ENCODE measurements around the gene MAP2. TPM values are rescaled to one million over a fixed set of nuclear protein-coding genes. Genes with fewer than 3 reads are reported as not detected.

The MAP2 gene
- total RNA-seq, 1 donor from 2014 or later: 8.2 TPM

- DNase-seq (ENCODE audit: low read depth): no peak
- no peak for TF ChIP-seq CTCF (IDR thresholded peaks at IDR 0.05; ENCODE audit: insufficient read depth, low read length, severe bottlenecking)
- Histone ChIP-seq H3K4me3 (ENCODE audit: low read depth, low read length) (no peak overlapping the region), H3K27me3 (ENCODE audit: control insufficient read depth, insufficient read depth, low read length) (no peaks in the 10 kb centered on the region), H3K36me3 (ENCODE audit: control insufficient read depth, insufficient read depth, low read length) (no peaks in the 10 kb centered on the region)
- FAIRE-seq: no peak
Measured at GRCh38 chr2:209694748-209695147, 270.9 kb downstream of the MAP2 start.

DNA sequence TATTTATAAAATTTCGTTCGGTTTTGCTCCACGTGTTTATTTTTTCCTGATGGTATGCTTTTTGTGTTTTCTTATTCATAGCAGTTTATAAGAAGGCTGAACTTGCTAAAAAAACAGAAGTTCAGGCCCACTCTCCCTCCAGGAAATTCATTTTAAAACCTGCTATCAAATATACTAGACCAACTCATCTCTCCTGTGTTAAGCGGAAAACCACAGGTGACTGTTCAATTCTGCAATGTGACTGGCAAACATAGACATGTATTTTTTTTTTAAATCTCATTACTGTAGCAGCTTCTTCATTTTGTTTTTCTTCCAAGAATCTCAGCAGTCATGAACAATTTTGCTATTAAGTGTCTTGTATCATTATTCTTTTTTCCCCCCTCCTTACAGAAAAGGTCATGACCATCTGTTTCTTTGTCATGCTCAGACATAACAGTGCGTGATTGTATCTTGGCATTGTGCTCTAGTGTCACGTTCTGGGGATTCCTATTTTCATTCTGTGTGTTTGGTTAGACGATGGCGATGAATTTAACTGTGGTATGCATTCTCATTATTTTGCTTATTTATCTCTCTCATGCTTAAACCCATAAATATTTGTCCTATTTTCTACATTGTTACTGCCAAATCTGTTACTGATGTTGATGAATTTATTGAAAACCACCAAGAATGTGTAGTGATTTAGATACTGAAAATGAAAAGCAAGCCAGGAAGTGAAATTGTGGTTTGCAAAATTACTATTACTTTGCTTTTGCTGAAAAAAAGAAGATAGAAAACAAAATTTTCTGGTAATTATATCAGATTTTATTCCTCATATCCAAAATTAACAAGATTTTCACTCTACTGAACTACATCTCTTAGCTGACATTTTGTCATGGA lies 273.2 kb downstream of the MAP2 start:
- no peak for TF ChIP-seq CTCF (IDR thresholded peaks at IDR 0.05; ENCODE audit: insufficient read depth, low read length, severe bottlenecking)
- no peak for FAIRE-seq
- DNase-seq (ENCODE audit: low read depth): no peak
- H3K27me3 ChIP-seq (ENCODE audit: control insufficient read depth, insufficient read depth, low read length): no peaks in the 10 kb centered on the region
- no peaks in the 10 kb centered on the region for H3K36me3 ChIP-seq (ENCODE audit: control insufficient read depth, insufficient read depth, low read length)
- no peak overlapping the region for H3K4me3 ChIP-seq (ENCODE audit: low read depth, low read length)

DNA sequence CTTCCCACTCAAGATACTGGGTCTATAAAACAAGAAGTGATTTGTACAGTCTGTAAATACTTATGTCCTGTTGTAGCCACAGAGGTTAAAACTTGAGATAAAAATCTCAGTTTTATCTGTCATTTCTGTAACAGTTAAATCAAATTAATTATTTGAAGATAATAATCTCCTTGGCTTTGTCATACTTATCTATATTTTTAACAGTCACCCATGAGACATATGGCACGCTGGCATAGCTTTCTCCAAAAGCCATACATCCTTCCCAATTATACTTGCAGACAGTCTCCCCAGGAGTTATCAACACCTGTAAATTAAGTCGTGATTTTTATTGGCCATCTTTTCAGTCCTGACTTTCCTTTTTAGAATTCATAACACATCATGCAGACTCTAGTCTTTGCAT lies 278.9 kb downstream of the MAP2 start:
- FAIRE-seq: no peak

GRCh38 chr2:209713219-209713618 lies 289.4 kb downstream of the MAP2 start:
- Histone ChIP-seq H3K27me3 (ENCODE audit: control insufficient read depth, insufficient read depth, low read length) (no peaks in the 10 kb centered on the region), H3K36me3 (ENCODE audit: control insufficient read depth, insufficient read depth, low read length) (no peaks in the 10 kb centered on the region), H3K4me3 (ENCODE audit: low read depth, low read length) (no peak overlapping the region)
- DNase-seq (ENCODE audit: low read depth) (no peak), FAIRE-seq (no peak)
- no peak for TF ChIP-seq CTCF (IDR thresholded peaks at IDR 0.05; ENCODE audit: insufficient read depth, low read length, severe bottlenecking)

More for the DNA sequence above, 278.9 kb downstream of the MAP2 start:
- TF ChIP-seq CTCF (IDR thresholded peaks at IDR 0.05; ENCODE audit: insufficient read depth, low read length, severe bottlenecking): no peak
- DNase-seq (ENCODE audit: low read depth): no peak
- no peak overlapping the region for H3K4me3 ChIP-seq (ENCODE audit: low read depth, low read length)
- H3K27me3 ChIP-seq (ENCODE audit: control insufficient read depth, insufficient read depth, low read length): no peaks in the 10 kb centered on the region
- no peaks in the 10 kb centered on the region for H3K36me3 ChIP-seq (ENCODE audit: control insufficient read depth, insufficient read depth, low read length)

- Histone ChIP-seq H3K4me3 (ENCODE audit: low read depth, low read length) (no peak overlapping the region), H3K27me3 (ENCODE audit: control insufficient read depth, insufficient read depth, low read length) (no peaks in the 10 kb centered on the region), H3K36me3 (ENCODE audit: control insufficient read depth, insufficient read depth, low read length) (no peaks in the 10 kb centered on the region)
- DNase-seq (ENCODE audit: low read depth) (peak; percentile 51), FAIRE-seq (no peak)
- no peak for TF ChIP-seq CTCF (IDR thresholded peaks at IDR 0.05; ENCODE audit: insufficient read depth, low read length, severe bottlenecking)
Measured at GRCh38 chr2:209719034-209719433, 295.2 kb downstream of the MAP2 start.

Data from bronchial epithelial cell (primary cell).